HL-60/S4 treated with phorbol 12-myristate 13-acetate at 8.2 ng/mL for 4 days and 3 days (cell line): ENCODE measurements around the gene PRRG2.

Experiments
- in situ Hi-C: fragments of 300-500 bp; cut with MboI; formaldehyde crosslinking; loops from 2 replicates; pipeline ENCODE4 v1.15.0; 2022; ENCODE audit warnings: low sequenced_read_pairs

PRRG2 gene

DNA sequence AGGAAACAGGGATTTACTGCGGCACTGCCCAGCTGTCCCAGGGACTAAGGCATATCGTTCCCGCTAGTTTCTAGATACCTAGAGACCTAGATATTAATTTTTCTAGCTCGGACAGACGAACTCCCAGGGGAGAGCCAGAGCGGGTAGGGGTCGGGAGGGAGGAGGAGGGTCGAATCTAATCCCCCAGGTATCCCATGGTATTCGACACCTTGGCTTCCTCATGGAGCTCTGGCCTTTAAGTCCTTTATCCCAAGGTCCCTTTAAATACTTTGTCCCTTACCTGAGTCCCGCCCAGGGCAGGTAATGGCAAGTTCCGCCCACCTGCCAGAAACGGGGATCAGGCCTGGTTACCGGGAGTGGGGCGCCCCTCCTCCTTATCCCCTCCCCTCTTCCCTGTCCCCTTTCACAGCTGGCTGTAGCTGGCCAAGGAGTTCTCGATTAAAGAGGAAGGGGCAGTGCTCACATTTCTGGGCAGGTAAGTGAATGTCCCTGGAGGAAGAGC lies at the start of gene PRRG2:
Gene PRRG2, plus strand, starts transcription at position 310 of the 502 bp plus-strand sequence. CDS start 1,904 bp downstream, outside the sequence.
- in situ Hi-C loops: no loop called here

DNA sequence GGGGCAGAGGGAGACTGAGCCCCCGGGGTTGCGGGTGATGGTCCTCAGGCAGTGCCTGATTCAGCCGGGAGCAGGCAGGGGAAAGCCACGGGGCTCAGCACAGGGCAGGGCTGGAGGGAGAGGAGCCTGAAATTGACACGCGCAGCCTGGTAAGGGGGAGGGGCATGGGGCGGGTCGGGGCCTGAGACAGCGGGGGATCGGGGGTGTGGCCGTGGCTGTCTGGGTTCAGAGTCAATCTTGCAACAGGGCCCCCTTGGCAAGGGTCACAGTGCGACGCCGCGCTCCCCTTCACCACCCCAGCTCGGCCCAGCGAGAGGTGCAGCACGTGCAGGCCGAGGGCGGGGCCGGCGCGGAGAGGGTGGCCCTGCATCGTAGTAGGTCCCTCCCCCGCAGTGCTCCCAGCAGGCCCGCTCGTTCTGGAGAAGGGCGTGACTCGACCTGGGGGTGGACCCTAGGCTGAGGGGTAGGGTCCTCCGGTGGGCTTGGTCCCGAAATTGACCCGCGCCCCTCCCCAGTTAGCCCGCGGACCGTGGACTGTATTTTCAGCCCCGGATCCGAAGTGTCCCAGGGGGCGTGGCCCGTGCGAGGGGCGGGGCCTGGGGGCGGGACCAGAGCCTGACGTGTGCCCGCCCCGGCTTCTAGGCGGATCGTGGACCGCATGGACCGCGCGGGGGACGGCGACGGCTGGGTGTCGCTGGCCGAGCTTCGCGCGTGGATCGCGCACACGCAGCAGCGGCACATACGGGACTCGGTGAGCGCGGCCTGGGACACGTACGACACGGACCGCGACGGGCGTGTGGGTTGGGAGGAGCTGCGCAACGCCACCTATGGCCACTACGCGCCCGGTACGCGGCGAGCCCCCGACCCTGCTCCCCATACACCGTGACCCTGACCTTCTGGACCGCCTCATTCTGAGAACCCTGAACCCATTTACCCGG lies 47.3 kb upstream of the PRRG2 start:
- in situ Hi-C loops: no loop called here

DNA sequence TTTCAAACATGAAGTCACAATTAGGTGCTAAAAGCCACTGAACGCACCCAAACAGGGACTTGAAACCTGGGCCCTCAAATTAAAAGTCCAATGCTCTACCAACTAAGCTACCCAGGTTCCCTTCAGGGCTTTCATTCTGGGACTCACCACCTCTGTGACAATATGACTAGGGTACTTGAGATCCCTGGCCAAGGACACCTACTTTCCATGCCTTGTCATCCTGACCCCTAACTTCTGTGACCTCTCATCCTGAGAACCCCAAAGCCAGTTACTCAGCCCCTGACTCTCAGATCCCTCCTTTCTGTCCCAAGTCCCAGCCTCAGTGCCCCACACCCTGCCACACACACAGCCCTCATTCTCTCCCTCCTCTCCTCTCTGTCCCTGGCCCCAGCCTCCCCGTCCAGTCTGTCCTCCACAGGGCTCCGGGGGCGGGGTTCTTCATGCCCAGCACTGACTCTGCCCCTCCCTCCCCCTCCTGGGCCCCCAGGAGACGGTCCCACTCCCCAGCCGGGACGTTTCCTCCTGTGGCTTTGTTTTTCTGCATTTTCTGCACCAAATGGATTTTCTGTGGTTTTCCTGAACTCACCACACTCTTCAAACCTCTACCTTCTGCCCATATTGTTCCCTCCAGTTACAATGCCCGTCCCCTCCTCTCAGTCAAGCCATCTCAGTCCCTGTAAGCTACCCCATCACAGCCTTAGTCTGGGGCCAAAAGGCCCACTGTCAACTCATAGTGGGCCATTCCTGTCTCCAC lies 46.3 kb upstream of the PRRG2 start:
- in situ Hi-C loops: no loop called here

DNA sequence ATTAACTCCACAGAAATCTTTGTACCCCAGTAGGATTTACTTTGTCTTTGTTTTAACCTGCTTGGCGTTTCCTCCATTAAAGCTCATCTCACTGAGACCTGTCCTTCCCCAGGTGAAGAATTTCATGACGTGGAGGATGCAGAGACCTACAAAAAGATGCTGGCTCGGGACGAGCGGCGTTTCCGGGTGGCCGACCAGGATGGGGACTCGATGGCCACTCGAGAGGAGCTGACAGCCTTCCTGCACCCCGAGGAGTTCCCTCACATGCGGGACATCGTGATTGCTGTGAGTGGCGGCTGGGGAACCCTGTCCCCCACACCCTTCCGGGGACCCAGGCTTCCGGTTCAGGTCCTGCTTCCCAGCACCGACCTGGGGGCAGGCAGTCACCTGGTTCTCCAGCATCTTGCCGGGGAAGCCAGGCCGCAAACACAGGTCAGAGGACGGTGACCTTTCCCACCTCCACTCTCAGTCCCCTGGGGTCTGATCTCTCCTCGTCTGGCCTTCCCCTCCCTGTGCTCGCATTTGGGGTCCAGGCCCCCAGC lies 44.1 kb upstream of the PRRG2 start:
- in situ Hi-C loops: no loop called here

DNA sequence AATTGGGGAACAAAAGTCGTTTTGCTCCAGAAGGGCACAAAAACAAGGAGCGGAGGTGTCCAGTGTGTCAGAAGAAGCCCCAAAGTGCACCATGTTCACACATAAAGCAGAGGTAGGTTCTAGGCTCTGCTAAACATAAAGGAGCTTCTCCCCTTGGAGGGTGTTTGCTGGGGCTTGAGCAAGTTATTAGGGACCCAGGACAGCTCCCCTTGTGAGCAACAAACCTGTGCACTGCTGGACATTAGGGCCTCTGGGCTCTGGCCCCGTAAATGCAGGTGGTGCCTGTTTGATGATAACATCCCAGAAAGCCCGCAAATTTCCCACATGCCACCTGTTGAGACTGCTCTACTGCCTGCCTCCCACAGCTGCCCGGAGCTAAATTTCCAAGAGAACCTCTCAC lies 42.5 kb upstream of the PRRG2 start:
- in situ Hi-C loops: no loop called here

DNA sequence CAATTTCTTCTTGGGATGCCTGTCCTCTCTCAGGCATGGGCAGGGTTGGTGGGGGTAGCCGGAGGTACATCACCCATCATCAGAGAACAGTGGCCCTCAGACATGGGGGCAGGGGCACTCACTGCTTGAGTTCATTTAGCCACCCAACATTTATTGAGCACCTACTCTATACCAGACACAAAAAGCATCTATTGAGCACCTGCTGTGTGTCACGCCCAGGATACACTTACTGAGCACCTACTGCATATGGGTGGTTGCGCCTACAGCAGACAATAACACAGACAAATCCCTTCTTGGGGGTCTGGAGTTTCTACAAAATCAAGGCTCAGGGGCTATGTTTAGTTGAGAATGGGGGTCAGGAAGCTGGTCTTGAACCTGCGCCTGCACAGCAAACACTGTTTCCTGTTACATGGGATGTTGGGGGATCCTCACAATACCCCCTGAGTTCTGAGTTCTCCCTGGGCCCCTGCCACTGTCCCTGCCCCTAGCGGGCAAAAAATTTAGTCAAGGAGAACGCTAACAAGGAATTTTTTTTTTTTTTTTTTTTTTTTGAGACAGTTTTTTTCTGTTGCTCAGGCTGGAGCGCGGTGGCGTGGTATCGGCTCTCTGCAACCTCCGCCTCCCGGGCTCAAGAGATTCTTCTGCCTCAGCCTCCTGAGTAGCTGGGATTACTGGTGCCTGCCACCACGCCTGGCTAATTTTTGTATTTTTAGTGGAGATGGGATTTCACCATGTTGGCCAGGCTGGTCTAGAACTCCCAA lies 41.7 kb upstream of the PRRG2 start:
- in situ Hi-C loops: no loop called here

DNA sequence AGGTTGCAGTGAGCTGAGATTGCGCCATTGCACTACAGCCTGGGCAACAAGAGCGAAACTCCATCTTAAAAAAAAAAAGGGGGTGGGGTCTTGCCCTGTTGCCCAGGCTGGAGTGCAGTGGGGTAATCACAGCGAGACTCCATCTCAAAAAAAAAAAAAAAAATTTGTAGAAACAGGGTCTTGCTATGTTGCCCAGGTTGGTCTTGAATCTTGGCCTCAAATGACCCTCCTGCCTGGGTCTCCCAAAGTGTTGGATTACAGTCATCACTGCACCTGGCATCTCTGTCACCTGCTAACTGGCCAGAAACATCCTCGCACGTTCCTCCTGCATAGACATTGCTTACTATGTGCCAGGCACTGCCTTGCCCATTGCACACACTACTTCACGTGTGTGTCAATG lies 39.2 kb upstream of the PRRG2 start:
- in situ Hi-C loops: no loop called here

DNA sequence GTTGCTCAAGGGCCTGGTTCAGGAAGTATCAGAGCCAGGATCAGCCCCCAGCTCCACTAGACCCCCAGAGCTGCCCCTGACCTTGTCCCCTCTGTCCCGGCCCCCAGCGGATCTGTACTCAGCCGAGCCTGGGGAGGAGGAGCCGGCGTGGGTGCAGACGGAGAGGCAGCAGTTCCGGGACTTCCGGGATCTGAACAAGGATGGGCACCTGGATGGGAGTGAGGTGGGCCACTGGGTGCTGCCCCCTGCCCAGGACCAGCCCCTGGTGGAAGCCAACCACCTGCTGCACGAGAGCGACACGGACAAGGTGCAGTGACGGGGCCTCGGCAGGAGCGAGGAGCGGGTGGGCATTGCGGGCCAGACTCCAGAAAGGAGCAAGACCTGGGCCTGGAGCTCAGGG lies 38.7 kb upstream of the PRRG2 start:
- in situ Hi-C loops: no loop called here

DNA sequence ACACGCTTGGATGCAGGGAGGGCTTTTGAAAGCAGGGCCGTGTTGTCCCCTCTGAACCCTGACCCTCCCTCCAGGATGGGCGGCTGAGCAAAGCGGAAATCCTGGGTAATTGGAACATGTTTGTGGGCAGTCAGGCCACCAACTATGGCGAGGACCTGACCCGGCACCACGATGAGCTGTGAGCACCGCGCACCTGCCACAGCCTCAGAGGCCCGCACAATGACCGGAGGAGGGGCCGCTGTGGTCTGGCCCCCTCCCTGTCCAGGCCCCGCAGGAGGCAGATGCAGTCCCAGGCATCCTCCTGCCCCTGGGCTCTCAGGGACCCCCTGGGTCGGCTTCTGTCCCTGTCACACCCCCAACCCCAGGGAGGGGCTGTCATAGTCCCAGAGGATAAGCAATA lies 38.1 kb upstream of the PRRG2 start:
- in situ Hi-C loops: no loop called here

DNA sequence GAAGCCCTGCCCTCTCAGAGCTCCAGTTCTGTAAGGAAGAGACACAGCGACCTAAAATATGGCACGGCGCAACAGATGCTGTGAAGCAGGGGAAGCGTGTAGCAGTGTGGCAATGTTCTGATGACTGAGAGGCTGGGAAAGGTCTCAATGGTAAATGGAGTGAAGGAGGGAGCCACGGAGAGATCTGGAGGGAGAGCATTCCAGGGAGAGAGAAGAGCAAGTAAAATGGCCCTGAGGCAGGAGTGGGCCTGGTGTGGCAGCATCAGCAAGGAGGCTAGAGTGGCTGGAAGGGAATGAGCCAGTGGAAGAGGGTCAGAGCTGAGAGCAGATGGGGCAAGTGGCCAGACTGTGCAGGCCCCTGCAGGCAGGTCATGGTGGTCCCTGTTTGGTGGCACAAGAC lies 37.0 kb upstream of the PRRG2 start:
- in situ Hi-C loops: no loop called here

DNA sequence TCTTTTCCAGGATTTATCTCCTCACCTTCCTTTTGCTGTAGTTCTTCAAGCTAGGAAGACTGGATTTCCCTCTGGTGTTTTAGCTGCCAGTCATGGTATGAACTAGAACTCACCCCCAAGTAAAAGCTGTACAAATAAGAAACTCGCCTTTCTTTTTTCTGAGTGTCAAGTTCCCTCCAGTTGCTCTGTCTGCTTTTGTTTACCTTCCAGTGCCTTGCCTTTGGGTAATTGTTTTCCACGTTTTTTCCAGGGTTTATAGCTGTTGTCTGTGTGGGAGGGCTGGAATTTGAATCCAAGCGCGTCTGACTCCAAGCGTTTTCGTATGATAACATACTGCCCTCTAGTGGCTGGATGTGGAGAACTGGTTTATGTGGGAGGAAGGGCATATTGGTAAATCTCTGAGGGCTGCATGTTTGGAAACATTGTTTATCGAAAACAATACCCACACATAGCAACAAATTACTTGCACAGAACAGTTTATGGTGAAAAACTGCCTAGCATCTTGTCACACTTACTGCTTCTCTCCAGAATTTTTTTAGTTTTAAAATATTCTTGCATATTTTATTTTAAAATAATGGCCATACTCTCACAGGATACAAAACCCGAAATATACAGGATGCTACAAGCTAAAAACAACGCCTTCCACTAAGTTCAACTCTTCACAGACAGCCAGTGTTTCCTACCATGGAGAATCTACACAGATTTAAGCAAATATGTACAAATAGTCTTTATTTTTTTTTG lies 34.1 kb upstream of the PRRG2 start:
- in situ Hi-C loops: loop anchor here (5.0 kb wide), 1 partner anchor 40 kb away; no protein-coding TSS in a partner anchor

DNA sequence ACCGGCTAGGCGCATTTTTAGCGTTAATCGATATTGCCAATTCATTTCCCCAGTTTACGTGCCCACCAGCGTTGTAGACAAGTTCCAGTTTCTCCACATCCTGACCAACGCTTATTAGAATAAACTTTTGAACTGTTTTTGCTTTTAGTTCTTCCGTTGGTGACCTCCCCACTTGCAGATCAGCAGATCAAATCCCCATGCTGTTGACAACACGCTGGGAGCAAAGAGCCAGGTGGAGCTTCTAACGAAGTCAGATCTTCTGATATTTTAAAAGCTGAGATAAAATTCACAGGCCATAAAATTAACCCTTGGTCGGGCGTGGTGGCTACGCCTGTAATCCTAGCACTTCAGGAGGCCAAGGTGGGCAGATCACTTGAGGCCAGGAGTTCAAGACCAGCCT lies 32.1 kb upstream of the PRRG2 start:
- in situ Hi-C loops: loop anchor here (5.0 kb wide), 1 partner anchor 42 kb away; no protein-coding TSS in a partner anchor

DNA sequence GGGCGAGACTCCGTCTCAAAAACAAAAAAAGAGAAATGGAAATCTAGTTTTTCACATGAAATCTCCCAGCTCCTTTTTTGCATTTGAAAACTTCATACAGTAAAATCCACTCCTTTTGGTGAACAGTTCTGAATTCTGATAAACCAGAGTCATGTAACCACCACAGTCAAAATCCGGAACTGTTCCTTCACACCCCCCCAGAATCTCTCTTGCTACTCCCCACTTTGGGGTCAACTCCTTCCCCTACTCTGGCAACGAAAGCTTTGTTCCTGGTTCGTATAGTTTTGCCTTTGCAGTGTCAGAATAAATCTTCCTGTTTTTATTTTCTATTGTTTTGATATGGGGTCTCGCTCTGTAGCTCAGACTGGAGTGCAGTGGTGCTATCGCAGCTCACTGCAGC lies 29.6 kb upstream of the PRRG2 start:
- in situ Hi-C loops: no loop called here

DNA sequence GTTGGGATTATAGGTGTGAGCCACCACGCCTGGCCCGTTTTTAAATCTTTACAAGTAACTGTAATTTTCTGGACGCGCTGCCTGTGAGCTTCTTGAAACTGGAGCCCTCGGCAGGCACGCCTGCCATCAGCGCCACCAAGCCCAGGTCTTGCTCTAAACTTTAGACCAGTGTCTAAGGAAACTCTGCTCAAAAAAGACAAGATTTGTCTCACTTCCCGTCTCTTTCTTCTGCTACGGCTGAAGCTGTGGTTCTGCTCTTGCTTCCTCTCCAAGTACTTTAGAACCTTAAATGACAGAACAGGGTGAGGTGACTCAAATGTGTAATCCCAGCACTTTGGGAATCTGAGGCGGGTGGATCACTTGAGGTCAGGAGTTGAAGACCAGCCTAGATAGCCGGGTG lies 28.4 kb upstream of the PRRG2 start:
- in situ Hi-C loops: no loop called here

DNA sequence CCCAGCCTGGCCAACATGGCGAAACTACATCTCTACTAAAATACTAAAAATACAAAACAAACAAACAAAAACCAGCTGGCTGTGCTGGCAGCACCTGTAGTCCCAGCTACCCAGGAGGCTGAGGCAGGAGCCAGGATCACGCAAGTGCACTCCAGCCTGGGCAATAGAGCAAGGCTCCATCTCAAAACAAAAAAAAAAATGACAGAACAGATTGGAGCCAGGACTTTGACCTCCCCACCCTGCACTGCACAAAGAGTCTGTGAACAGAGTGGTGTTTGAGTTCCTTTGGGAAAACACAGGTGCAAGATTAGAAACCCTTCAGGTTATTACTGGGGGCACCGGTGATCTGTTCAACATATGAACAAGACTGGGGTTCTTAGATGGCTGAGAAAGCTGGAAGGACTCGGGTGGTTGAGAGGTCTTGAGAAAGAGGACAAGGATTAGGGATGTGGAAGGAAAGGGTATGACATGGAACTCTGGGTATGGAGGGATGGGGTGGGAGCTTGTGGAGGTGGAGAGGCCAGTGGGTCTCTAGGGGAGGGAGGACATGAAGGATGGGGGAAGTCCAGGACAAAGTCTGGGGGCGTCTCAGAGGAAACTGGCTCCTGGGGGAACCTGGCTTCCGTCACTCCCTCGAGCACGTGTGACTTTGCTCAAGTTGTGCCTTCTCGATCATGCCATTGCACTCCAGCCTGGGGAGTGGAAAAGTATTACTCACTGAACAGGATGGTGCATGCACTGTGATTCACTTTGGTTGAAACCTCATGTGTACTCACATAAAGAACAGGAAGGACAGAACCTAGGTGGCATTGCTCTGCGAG lies 27.5 kb upstream of the PRRG2 start:
- in situ Hi-C loops: no loop called here

DNA sequence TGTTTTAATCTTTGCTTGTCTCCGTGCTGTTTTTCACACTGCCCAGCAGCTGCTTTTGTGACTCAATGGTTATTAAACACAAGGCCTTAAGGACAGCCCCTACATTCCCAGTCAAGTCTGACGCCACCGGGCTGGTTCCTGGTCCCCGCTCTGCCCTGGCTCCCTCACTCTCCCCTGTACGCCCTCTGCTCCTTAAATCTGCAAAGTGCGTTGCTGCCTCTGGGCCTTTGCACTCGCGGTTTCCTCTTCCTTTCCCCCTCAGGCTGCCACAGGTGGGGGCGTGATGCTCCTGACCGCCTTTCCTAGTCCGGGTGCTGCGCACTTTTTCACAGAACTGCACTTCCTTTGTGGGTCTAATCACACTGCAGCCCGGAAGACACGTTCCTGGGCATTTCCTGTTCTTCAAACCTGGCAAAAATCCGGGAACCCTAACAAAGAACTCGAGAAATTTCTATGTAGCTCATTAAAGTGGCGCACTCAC lies 26.4 kb upstream of the PRRG2 start:
- in situ Hi-C loops: no loop called here

DNA sequence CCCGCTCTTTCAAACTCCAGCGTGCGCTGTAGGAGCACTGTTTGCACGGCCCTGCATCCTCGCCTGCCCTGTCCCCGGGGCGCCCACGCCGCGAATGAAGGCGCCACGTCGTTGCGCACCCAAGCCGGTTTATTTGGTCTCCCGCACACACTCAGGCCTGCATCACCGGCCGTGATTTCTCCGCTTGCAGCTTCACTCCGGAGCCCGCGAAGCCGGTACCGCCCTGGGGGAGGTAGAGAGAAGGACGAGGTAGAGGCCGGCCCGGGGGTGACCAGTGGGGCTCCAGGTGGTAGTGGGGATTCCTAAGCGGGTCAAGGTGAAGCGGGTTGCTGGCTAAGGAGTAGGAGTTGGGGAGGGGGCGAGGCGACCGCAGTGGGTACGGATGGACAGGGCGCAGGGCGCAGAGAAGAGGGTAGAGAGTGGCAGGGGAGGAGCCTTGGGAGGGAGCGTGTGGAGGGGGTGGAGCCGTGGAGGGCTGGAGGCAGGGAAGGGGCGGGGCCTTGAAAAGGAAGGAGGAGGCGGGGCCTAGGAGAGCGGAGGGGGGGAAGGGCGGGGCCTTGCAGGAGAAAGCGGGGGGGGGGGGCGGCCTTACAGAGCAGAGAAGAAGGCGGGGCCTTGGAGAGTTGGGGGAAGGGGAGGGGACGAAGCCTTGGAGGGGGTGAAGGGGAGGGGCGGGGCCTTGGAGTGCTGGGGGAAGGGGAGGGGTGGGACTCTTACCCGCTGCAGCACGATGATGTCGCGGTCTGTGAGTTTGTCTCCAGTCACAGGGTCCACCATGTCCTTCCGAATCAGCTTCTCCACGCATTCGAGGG lies 25.3 kb upstream of the PRRG2 start:
- in situ Hi-C loops: no loop called here
